KMS-11 (cell line): ENCODE results near the gene CACNA1S.

Experiments
- H2AFZ ChIP-seq: fragments of 200-600 bp; sonication (generic); 2 replicates; pipeline ENCODE4 v1.6.1; 2016; ENCODE audit warnings: antibody characterized with exemption, mixed run types, low read depth
- H3K27ac ChIP-seq: fragments of 200-600 bp; sonication (generic); 2 replicates; pipeline ENCODE4 v1.6.1; 2016; ENCODE audit warnings: mild to moderate bottlenecking, mixed run types
- H3K27me3 ChIP-seq: fragments of 200-600 bp; sonication (generic); 2 replicates; pipeline ENCODE4 v1.6.1; 2017; ENCODE audit warnings: mild to moderate bottlenecking, low read depth, mixed run types, moderate library complexity; ENCODE audit not compliant: insufficient read depth
- H3K36me3 ChIP-seq: fragments of 200-600 bp; sonication (generic); 2 replicates; pipeline ENCODE4 v1.6.1; 2017; ENCODE audit warnings: mild to moderate bottlenecking, mixed run types; ENCODE audit not compliant: insufficient read depth
- H3K4me1 ChIP-seq: fragments of 200-600 bp; sonication (generic); 2 replicates; pipeline ENCODE4 v1.6.1; 2016; ENCODE audit warnings: mild to moderate bottlenecking, low read depth, mixed run types; ENCODE audit not compliant: poor library complexity, severe bottlenecking
- H3K4me2 ChIP-seq: fragments of 200-600 bp; sonication (generic); 2 replicates; pipeline ENCODE4 v1.7.0; 2016; ENCODE audit warnings: mild to moderate bottlenecking, mixed run types
- H3K4me3 ChIP-seq: fragments of 200-600 bp; sonication (generic); IDR thresholded peaks from 2 replicates; pipeline ENCODE4 v1.6.1; 2017; ENCODE audit warnings: low read depth, low read length, mixed read lengths; ENCODE audit not compliant: insufficient read depth
- H3K79me2 ChIP-seq: fragments of 200-600 bp; sonication (generic); 2 replicates; pipeline ENCODE4 v1.6.1; 2016; ENCODE audit warnings: low read depth, mixed run types; ENCODE audit not compliant: insufficient read depth
- H3K9ac ChIP-seq: fragments of 200-600 bp; sonication (generic); 2 replicates; pipeline ENCODE4 v1.6.1; 2016; ENCODE audit warnings: mild to moderate bottlenecking, mixed run types
- H4K20me1 ChIP-seq: fragments of 200-600 bp; sonication (generic); 2 replicates; pipeline ENCODE4 v1.6.1; 2016; ENCODE audit warnings: mild to moderate bottlenecking, mixed run types; ENCODE audit not compliant: insufficient read depth
- TF ChIP-seq, protein P1 (sequence below): fragments of 200-600 bp; sonication (generic); conservative IDR thresholded peaks from 2 replicates; pipeline ENCODE4 v1.6.1; 2017; ENCODE audit warnings: low read depth, mild to moderate bottlenecking, antibody characterized with exemption, low read length, moderate library complexity, mixed read lengths

The CACNA1S gene

DNA sequence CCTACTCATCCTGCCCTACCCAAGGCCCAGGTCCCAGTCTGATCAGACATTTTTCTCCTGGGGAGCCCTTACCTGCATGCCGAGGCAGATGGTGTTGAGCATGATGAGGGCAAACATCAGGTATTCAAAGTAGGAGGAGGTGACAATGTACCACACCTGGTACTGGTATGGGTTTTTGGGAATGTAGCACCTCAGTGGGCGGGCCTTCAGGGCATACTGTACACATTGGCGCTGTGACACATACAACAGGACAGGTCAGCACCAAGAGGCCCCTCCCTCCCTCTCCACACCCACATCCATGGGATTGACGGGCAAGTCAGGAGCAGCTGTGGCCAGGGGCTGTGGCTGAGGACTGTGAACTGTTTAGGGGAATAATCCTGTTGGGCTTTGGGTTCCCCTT lies 51.6 kb downstream of the CACNA1S start:
- Histone ChIP-seq H3K4me1 (no peaks in the 10 kb centered on the region), H3K27ac (no peak overlapping the region), H3K27me3 (peaks cover 7% of the 10 kb centered on the region; the same call in 1 of the 2 replicates), H4K20me1 (no peaks in the 10 kb centered on the region), H2AFZ (no peak overlapping the region), H3K36me3 (no peaks in the 10 kb centered on the region), H3K79me2 (no peaks in the 10 kb centered on the region), H3K9ac (no peak overlapping the region), H3K4me2 (no peak overlapping the region), H3K4me3 (no peak overlapping the region)
- TF ChIP-seq, protein P1, sequence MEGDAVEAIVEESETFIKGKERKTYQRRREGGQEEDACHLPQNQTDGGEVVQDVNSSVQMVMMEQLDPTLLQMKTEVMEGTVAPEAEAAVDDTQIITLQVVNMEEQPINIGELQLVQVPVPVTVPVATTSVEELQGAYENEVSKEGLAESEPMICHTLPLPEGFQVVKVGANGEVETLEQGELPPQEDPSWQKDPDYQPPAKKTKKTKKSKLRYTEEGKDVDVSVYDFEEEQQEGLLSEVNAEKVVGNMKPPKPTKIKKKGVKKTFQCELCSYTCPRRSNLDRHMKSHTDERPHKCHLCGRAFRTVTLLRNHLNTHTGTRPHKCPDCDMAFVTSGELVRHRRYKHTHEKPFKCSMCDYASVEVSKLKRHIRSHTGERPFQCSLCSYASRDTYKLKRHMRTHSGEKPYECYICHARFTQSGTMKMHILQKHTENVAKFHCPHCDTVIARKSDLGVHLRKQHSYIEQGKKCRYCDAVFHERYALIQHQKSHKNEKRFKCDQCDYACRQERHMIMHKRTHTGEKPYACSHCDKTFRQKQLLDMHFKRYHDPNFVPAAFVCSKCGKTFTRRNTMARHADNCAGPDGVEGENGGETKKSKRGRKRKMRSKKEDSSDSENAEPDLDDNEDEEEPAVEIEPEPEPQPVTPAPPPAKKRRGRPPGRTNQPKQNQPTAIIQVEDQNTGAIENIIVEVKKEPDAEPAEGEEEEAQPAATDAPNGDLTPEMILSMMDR = no peak

DNA sequence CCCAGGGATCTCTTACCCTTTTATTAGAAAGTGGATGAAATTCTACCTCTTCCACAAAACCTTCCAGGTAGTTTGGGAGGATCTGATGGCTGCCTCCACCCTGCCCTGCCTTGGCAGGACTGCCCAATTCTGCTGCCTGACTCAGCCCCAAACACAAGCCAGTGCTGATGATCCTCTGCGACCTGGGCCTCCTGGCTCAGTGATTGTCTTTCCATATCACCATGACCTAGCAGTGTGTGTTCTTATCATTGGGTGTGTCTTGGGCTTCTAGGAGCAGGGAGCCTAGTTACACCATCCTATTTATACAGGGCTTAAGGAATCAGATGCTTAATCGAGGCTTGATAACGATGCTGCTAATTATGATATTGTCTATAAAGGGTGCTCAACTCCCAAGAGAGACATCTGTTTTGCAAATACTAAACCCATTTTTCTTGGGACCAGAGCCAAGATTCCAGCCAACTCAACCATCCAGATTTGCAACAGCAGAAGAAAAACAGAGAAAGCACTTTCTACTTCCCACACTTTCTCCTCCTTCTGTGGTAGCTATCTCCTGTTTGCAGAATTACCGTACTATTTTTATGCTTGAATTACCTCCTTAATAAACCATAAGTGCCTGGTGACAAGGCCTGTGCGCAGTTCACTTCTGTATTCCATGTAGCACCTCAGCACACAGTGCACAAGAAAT lies 52.2 kb downstream of the CACNA1S start:
- H3K9ac ChIP-seq = no peak overlapping the region

DNA sequence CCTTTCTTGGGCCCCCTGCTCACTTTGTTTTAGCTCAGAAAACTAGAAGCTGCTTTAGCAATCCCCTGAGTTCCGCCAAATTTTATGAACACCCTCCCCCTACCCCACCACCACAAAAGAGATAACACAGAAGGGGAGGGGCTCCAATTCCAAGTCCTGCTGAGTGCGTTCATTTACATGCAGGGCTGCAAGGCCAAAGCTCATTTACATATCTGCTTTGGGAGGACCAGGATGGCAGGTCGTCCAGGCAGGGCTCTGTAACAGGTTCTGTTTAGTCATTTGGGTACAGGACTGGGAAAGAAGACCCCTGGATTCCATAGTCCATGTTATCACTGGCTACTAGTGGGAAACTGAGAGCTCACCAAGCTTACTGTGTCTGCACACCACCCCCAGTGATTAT lies 52.8 kb downstream of the CACNA1S start:
- H3K9ac ChIP-seq = no peak overlapping the region
- no peaks in the 10 kb centered on the region for H3K4me1 ChIP-seq
- H3K36me3 ChIP-seq = no peaks in the 10 kb centered on the region
- TF ChIP-seq, protein P1 = no peak
- no peak overlapping the region for H3K4me2 ChIP-seq
- no peak overlapping the region for H3K27ac ChIP-seq
- no peaks in the 10 kb centered on the region for H3K79me2 ChIP-seq
- no peaks in the 10 kb centered on the region for H4K20me1 ChIP-seq
- H2AFZ ChIP-seq = no peak overlapping the region
- peaks cover 7% of the 10 kb centered on the region; the same call in 1 of the 2 replicates for H3K27me3 ChIP-seq
- no peak overlapping the region for H3K4me3 ChIP-seq

More for the DNA sequence above, 52.2 kb downstream of the CACNA1S start:
- H2AFZ ChIP-seq = no peak overlapping the region
- H3K27ac ChIP-seq = no peak overlapping the region
- H3K4me2 ChIP-seq = no peak overlapping the region
- no peaks in the 10 kb centered on the region for H3K36me3 ChIP-seq
- H4K20me1 ChIP-seq = no peaks in the 10 kb centered on the region
- H3K79me2 ChIP-seq = no peaks in the 10 kb centered on the region
- H3K27me3 ChIP-seq = peaks cover 7% of the 10 kb centered on the region; the same call in 1 of the 2 replicates
- no peak overlapping the region for H3K4me3 ChIP-seq
- TF ChIP-seq, protein P1 = no peak
- no peaks in the 10 kb centered on the region for H3K4me1 ChIP-seq

DNA sequence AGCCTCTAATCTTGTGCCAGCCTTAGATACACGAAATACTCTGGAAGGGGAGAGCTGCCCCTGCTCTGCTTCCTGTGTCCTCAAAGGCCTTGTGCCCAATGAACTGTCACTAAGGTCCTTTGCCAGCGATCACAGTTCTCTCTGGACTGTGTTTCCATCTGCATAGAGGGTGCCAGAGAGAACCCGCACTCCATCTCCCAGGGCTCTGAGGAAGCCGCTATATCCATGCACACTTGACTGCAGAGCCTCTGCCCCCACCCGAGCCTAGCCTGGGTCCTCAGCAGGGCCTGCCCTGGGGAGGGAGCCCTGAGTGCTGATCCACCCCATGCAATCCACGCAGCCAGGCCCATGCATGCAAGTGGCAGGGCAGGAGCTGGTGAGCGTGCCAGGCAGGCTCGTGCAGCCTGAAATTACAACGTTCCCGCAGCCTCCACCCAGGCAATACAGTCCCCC lies 58.1 kb downstream of the CACNA1S start:
- Histone ChIP-seq H4K20me1 (no peaks in the 10 kb centered on the region), H3K79me2 (no peaks in the 10 kb centered on the region), H3K9ac (no peak overlapping the region), H3K27me3 (peaks cover 3% of the 10 kb centered on the region; the same call in 1 of the 2 replicates), H3K27ac (no peak overlapping the region), H3K4me3 (no peak overlapping the region), H3K4me2 (no peak overlapping the region), H2AFZ (no peak overlapping the region), H3K4me1 (no peaks in the 10 kb centered on the region), H3K36me3 (no peaks in the 10 kb centered on the region)
- TF ChIP-seq, protein P1 = no peak
